T-helper 1 cell treated with Interleukin-12 subunit alpha and Interleukin-12 subunit beta and Interleukin-4 antibody, amounts not matched to agents 30 μg/mL and 1 μg/mL, for 36 hours (primary cell): ENCODE results near the gene RPS29.
"Not testable (repeated sequence)": the region's sequence is repeated elsewhere in the genome, so short reads cannot be mapped to it uniquely, and the experiment has no call there.

Source experiments
- H3K27ac Mint-ChIP-seq: one replicate; pipeline ENCODE4 v1.8.0; 2021; ENCODE audit warnings: mild to moderate bottlenecking, mixed read lengths
- H3K27me3 Mint-ChIP-seq: one replicate; pipeline ENCODE4 v1.8.0; 2021; ENCODE audit warnings: low read depth, mixed read lengths
- H3K36me3 Mint-ChIP-seq: one replicate; pipeline ENCODE4 v1.8.0; 2021; ENCODE audit warnings: low read depth, mixed read lengths
- H3K4me1 Mint-ChIP-seq: one replicate; pipeline ENCODE4 v1.8.0; 2021; ENCODE audit warnings: low read depth, mixed read lengths
- H3K4me3 Mint-ChIP-seq: one replicate; pipeline ENCODE4 v1.8.0; 2021; ENCODE audit warnings: mild to moderate bottlenecking, moderate library complexity, mixed read lengths
- H3K9me3 Mint-ChIP-seq: one replicate; pipeline ENCODE4 v1.8.0; 2021; ENCODE audit warnings: mixed read lengths

Gene RPS29

DNA sequence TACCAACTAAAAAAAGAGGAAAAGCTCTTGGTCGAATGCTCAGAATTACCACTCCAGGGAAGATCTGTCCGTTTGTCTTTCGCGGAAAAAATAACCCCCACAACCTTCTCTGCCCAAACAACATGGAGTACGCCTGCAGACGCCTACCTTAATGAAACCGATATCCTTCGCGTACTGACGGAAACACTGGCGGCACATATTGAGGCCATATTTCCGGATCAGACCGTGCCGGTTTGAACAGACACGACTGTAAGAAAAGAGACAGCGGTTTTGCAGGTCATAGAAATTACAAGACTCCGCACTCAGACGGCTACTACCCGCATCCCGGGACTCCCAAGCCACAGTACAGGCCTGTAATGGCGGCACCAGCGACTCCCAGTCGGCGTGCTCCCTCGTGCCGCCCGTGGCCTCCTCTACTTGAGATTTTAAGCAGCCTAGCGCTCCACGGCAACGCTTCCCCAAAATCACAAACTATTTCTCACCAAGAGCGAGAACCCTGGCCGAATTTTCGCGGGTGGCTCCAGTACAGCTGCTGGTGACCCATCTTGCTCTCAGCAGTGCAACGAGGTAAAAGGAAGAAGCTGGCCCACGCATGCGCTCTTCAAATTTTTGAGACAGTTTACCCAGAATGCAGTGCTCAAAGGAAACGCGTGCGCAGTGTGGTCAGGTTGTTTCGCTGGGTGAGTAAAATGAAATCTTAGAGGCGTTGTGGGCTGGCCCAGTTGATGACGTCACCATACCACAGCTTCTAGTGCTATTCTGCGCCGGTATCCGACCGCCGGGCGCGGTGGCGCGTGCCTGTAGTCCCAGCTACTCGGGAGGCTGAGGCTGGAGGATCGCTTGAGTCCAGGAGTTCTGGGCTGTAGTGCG is at the start of gene RPS29:
TSS of gene RPS29 (minus strand) at position 578 of the 870 bp plus-strand sequence. CDS start at position 544, 34 bp downstream.
- Mint-ChIP-seq H3K36me3 (peaks cover 35% of the 10 kb centered on the region), H3K27ac (peak within 1 kb of the TSS; percentile 99), H3K4me1 (peaks cover 35% of the 10 kb centered on the region), H3K27me3 (peaks cover 7% of the 10 kb centered on the region), H3K9me3 (no peaks in the 10 kb centered on the region), H3K4me3 (peak within 1 kb of the TSS; percentile 93)

DNA sequence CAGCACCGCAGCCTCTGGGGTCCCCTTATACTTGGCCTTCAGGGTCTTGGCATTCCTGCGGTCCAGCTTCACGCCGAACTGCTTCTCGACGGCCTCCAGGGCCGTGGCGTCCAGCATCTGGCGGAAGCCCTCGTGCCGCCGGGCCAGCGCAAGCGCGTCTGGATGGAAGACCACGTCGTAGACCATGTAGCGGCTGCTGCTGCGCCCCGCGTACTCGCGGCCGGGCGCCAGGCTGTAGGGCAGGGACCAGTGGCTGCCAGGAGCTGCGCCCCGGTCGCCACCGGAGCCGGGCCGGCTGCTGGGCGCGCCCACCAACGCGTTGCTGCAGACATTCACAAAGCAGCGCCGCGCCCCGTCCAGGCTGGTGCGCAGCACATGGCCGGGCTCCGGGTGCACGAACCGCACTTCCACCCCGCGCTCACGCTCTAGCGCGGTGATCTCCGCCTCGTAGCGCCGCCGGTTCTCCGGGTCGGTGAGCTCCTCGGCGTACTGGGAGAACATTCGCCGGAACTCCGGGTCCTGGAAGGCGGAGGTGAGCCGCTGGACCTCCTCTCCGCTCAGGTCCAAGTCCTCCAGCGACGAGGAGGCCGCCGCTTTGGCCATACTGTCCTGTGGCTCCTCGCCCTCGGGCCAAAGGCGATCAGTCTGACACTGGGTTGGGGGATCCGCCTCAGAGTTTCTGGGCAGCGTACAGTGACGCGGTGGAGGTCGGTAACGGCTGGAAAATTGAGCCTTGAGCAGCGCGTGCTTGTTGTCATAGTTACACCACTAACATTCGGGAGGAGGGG is 48.6 kb upstream of the RPS29 start, which contains the start of gene DNAAF2:
TSS of gene DNAAF2 (minus strand) at position 698 of the 788 bp plus-strand sequence. CDS start at position 603, 95 bp downstream.
- H3K4me3 Mint-ChIP-seq = peak within 1 kb of the TSS; percentile 96
- peaks cover 19% of the 10 kb centered on the region for H3K36me3 Mint-ChIP-seq
- no peaks in the 10 kb centered on the region for H3K9me3 Mint-ChIP-seq
- H3K4me1 Mint-ChIP-seq = peaks cover 39% of the 10 kb centered on the region
- H3K27me3 Mint-ChIP-seq = no peaks in the 10 kb centered on the region
- H3K27ac Mint-ChIP-seq = peak within 1 kb of the TSS; percentile 97

DNA sequence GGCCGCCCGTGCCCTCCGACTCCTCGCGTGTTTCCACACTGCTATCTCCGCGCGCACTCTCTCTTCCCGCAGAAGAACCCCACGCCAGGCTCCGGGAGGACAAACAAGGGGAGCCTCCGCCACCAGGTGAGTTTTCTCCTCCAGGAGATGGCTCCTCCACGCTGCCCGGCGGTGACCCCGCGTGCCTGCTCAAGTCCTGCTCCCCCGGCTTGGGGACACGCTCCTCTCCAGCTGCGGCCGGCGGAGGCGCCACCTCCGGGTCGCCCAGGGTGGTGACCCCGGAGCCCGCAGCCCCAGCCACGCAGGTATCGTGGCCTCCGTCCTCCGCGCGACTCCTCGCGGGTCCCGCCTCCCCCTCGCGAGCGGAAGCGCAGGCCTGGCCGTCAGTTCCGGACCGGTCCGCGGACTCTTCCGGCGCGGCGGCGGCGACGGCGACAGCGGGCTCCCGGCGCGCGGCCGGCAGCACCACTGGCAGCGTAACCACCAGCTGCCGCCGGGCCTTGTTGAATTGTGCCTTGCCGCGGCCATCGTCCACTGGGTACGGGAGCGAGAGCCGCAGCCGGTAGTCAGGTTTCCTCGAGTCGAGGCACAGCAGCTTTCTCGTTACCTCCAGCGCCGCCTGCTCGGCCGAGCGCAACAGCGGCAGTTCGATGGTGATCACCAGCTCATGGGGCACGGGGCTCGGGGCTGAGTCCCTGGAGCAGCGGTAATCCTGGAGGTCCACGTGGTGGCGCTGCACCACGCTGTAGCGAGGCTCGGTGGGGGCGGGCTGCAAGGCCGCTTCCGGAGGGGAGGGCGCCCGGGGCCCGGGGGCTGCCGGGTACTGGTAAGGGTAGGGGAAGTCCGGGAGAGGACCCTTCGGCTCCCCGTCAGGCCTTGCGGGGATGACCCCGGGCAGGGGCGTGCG is 47.7 kb upstream of the RPS29 start:
- Mint-ChIP-seq H3K4me1 (peaks cover 40% of the 10 kb centered on the region), H3K27me3 (no peaks in the 10 kb centered on the region), H3K27ac (peak overlapping the region; percentile 94), H3K9me3 (no peaks in the 10 kb centered on the region), H3K4me3 (peak overlapping the region; percentile 96), H3K36me3 (peaks cover 19% of the 10 kb centered on the region)

DNA sequence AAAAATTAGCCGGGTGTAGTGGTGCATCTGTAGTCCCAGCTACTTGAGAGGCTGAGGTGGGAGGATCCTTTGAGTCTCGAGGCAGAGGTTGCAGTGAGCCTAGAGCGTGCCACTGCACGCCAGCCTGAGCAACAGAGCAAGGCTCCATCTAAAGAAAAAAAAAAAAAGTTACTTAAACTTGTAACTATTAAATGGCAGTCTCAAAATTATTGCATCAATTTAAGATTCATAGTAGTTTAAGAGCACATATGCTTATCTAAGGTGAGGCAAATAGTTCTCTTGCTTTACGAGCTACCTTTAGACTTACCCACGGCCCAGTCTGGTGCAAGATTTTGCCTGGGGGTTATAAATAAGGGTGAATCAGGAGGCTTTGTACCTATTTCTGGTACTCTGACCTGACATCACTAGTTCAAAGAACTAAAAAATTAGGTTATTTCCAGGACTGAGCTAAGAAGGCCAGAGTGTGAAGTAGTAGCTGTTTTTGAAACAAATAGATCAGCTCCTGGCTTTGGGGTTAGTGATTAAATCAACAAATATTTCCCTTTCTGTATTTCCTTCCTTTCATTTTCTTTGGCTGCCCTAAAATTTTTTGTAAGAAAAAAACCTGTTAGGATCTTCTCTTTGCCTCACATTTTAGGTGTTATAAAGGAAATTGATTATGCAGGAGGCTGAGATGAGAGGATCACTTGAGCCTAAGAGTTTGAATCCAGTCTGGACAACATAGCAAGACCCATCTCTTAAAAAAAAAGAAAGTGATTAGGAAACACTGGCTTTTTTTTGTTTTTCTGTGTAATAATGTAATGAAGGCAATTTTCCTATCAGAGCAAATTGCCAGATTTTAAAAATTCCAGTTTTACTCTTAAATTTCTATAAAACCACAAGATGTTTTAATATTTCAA is 38.0 kb upstream of the RPS29 start:
- Mint-ChIP-seq H3K27me3 (no peaks in the 10 kb centered on the region), H3K4me1 (peaks cover 30% of the 10 kb centered on the region), H3K9me3 (no peaks in the 10 kb centered on the region), H3K27ac (peak overlapping the region; percentile 77), H3K4me3 (peak overlapping the region; percentile 98), H3K36me3 (peaks cover 36% of the 10 kb centered on the region)

DNA sequence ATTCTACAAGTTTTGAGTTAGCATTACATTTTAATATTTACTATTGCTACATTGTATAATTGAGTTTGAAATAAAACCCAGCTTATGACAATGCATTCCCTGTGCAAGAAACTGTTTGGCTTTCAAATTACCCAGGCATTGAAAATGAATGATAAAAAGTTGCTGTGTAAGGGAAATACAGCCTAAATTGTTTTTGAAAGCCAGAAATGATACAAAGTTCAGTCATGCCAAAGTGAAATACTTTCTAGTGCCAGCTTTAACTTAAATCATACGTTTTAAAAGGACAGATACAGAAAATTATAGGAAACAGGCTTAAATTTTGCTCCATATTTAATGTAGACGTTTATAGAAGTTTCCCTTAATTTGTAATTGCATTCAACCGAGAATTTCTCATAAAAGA is 37.2 kb upstream of the RPS29 start:
- peaks cover 37% of the 10 kb centered on the region for H3K4me1 Mint-ChIP-seq
- peak overlapping the region; percentile 98 for H3K4me3 Mint-ChIP-seq
- no peaks in the 10 kb centered on the region for H3K27me3 Mint-ChIP-seq
- H3K27ac Mint-ChIP-seq = peak overlapping the region; percentile 67
- peaks cover 44% of the 10 kb centered on the region for H3K36me3 Mint-ChIP-seq
- H3K9me3 Mint-ChIP-seq = no peaks in the 10 kb centered on the region

- peak overlapping the region; percentile 75 for H3K27ac Mint-ChIP-seq
- H3K27me3 Mint-ChIP-seq = no peaks in the 10 kb centered on the region
- H3K4me1 Mint-ChIP-seq = peaks cover 45% of the 10 kb centered on the region
- peak overlapping the region; percentile 98 for H3K4me3 Mint-ChIP-seq
- no peaks in the 10 kb centered on the region for H3K9me3 Mint-ChIP-seq
- peaks cover 48% of the 10 kb centered on the region for H3K36me3 Mint-ChIP-seq
These were observed 35.9 kb upstream of the RPS29 start for GRCh38 chr14:49622022-49622607.

- Mint-ChIP-seq H3K36me3 (peaks cover 53% of the 10 kb centered on the region), H3K27ac (peak overlapping the region; percentile 98), H3K4me1 (peaks cover 45% of the 10 kb centered on the region), H3K4me3 (peak overlapping the region; percentile 98), H3K9me3 (no peaks in the 10 kb centered on the region), H3K27me3 (no peaks in the 10 kb centered on the region)
These were observed 35.1 kb upstream of the RPS29 start for GRCh38 chr14:49621114-49621881.

DNA sequence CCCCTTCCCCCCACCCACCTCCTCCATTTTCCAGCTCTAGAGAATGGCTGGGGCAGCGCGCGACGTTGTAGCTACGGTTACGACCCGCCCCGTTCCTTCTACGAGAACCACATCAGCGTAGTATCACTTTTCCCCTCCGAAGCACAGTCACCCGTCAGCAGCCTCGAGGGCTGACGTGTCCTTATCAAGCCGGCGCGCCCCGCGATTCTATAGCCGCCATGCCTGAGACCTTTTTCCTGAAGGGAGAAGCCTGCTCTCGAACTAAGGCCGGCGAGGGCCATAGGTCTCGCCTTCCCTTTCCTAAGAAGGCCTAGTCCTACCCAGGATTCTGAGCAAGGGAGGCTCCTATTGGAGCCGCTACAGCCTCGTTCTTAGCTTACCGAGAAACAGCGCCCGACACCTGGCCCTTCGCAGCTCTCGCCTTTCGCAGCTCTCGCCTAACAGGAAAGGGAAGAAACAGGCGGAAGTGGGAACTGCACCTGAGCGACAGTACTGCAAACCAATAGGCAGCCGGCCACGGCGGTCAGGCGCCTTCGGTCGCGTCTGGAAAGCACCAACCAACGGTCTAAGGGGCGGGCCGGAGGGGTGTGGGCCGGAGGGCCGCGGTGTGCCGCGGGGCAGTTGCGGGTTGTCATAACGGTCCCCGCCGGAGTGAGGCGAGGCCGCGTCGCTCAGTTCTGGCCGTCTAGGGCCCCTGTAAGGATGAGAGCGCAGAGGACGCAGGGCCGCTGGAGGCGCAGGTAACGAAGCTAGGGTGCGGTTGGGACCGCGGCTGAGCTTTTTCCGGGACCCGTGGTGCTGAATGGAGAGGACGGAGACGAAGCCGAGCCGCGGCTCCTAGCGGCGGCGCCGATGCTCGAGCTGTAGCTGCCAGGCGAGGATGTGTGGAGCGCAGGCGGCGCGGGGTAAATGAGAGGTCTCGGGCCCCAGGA is 34.3 kb upstream of the RPS29 start, which contains the start of the genes MGAT2 and RPL36AL:
TSS of gene MGAT2 (plus strand) at position 618 of the 932 bp plus-strand sequence. CDS start 470 bp downstream, outside the sequence.
TSS of gene RPL36AL (minus strand) at position 445 of the 932 bp plus-strand sequence. CDS start 1,522 bp downstream, outside the sequence.
- H3K27me3 Mint-ChIP-seq = no peaks in the 10 kb centered on the region
- no peaks in the 10 kb centered on the region for H3K9me3 Mint-ChIP-seq
- H3K4me1 Mint-ChIP-seq = peaks cover 43% of the 10 kb centered on the region
- H3K36me3 Mint-ChIP-seq = peaks cover 54% of the 10 kb centered on the region
- peak within 1 kb of the TSS; percentile 98 for H3K27ac Mint-ChIP-seq
- H3K4me3 Mint-ChIP-seq = peak within 1 kb of the TSS; percentile 98

DNA sequence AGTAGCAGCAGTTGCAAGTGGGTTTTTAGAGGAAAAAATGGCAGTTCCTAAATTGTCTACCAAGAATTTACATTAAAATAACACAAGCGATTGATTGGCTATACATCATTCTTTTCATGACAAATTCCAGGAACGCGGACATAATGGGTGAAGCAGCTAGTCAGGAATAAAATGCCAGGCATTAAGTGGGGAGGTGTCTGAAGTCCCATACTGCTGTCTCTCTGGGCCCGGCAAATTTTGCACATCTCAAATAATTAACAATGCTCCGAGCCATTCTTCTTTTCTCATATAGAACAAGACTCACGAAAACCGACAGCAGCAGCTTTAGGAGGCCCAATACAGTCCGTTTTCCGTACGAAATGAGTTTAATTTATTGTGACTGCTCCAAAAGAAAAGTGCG is 33.5 kb upstream of the RPS29 start:
- peaks cover 41% of the 10 kb centered on the region for H3K4me1 Mint-ChIP-seq
- peak overlapping the region; percentile 98 for H3K4me3 Mint-ChIP-seq
- H3K27me3 Mint-ChIP-seq = no peaks in the 10 kb centered on the region
- no peaks in the 10 kb centered on the region for H3K9me3 Mint-ChIP-seq
- H3K27ac Mint-ChIP-seq = peak overlapping the region; percentile 98
- H3K36me3 Mint-ChIP-seq = peaks cover 52% of the 10 kb centered on the region

- peak overlapping the region; percentile 98 for H3K4me3 Mint-ChIP-seq
- H3K9me3 Mint-ChIP-seq, H3K27me3 Mint-ChIP-seq: not testable (repeated sequence)
- peaks cover 52% of the 10 kb centered on the region for H3K36me3 Mint-ChIP-seq
- H3K4me1 Mint-ChIP-seq = peaks cover 40% of the 10 kb centered on the region
- peak overlapping the region; percentile 98 for H3K27ac Mint-ChIP-seq
These were observed 33.1 kb upstream of the RPS29 start for GRCh38 chr14:49619273-49619672.

DNA sequence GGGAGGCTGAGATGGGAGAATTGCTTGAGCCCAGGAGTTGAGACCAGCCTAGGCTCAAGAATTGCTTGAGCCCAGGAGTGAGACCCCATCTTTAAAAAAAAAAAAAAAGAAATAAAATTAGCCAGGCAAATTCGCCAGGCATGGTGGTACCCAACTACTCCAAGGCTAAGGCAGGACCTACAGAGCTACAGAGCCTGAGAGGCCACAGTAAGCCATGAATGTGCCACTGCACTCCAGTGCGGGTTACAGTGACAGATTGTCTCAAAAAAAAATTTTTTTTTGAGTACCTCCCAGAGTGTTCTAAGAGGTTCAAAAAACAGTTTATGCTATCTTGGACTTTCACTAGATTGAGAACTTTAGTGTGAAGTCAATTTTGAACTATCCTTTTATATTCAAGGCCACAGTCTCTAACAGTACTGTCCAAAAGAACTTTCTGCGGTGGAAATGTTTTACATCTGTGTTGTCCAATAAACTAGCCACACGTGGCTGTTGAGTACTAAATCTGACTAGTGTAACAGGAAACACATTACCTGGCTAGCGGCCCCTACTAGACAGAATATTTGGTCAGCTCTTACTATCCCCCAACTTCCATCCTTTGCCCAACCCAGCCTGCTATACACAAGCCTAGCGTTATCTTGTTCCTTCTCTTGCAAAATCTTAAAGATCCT is 31.8 kb upstream of the RPS29 start:
- peaks cover 32% of the 10 kb centered on the region for H3K4me1 Mint-ChIP-seq
- H3K4me3 Mint-ChIP-seq = peak overlapping the region; percentile 18
- H3K27ac Mint-ChIP-seq = peak overlapping the region; percentile 13
- no peaks in the 10 kb centered on the region for H3K27me3 Mint-ChIP-seq
- H3K36me3 Mint-ChIP-seq = peaks cover 48% of the 10 kb centered on the region
- H3K9me3 Mint-ChIP-seq = no peaks in the 10 kb centered on the region
